KOPT-K1 (cell line): ENCODE results near the gene DPF3.

Source experiments
- H3K27ac ChIP-seq: fragments of 200-600 bp; sonication (generic); 2 replicates; pipeline ENCODE4 v1.5.1; 2016; ENCODE audit warnings: antibody characterized with exemption, mild to moderate bottlenecking, low read depth, low read length; ENCODE audit not compliant: poor library complexity, severe bottlenecking
- H3K36me3 ChIP-seq: fragments of 200-600 bp; sonication (generic); 2 replicates; pipeline ENCODE4 v1.5.1; 2017; ENCODE audit warnings: antibody characterized with exemption, mild to moderate bottlenecking, low read length, moderate library complexity; ENCODE audit not compliant: insufficient read depth
- H3K9me3 ChIP-seq: fragments of 200-600 bp; sonication (generic); 2 replicates; pipeline ENCODE4 v1.5.1; 2017; ENCODE audit warnings: antibody characterized with exemption, low read length, mild to moderate bottlenecking; ENCODE audit not compliant: insufficient read depth, poor library complexity, severe bottlenecking

DPF3 gene

DNA sequence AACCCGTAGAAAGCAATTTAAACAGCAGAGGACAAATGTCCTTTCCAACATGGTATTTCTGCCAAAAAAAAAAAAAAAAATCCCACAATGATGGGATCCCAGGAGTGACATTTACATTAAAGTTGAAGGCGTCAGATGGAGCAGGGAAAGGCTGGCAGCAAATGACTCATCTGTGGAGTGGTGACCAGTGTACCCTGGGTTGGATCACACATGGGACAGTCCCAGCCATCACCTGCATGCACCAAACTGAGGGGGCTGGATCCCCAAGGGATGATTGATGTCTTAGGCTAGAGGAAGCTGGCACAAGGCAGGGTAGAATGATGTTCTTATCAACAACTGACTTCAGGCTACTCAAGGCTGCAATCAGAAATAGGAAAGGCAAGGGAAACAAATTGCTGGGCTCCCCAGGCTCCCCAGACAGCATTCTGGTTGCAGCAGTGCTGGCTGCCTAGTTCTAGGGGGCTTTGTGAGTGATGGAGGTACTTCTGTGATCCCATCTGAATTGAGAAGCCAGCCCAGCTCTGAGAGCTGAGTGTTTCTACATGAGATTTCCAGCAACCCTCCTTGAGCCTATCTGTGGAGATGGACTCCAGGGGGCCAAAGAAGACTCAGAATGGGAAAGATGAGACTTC lies 117.9 kb downstream of the DPF3 start:
- Histone ChIP-seq H3K27ac (no peak overlapping the region), H3K36me3 (no peaks in the 10 kb centered on the region), H3K9me3 (peaks cover 15% of the 10 kb centered on the region)

DNA sequence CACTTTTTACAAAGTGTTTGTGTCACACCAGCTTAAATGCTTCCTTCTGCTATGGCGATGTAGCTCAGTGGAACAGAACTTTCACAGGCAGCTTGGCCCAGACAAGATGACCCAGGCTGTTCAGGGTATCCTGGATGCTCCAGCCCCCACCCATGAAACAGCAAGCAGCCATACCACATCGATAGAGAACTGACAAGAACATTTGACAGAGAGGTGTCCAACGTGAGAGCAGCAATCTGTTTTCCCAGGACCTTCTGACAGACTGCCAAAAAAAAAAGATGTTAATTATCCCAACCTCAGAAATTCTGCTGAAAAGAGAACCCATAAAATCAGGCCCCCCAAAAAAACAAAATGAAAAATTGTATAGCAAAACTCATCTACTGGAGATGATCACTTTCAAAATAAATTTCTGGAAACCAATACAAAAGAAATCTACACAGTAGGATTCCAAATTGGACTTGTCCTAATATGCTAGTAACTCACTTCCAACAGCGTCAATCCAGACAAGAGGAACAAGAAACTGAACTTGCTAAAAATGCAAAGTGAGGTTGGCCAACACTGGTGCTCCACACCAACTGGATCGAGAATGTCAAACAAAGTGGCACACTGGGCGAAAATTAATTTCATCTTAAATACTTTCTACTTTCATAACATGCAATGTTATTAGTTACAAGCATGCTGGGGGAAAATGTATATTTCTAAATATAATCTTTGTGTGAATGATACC lies 118.8 kb downstream of the DPF3 start:
- no peaks in the 10 kb centered on the region for H3K36me3 ChIP-seq
- H3K27ac ChIP-seq, result no peak overlapping the region
- H3K9me3 ChIP-seq, result peaks cover 15% of the 10 kb centered on the region

DNA sequence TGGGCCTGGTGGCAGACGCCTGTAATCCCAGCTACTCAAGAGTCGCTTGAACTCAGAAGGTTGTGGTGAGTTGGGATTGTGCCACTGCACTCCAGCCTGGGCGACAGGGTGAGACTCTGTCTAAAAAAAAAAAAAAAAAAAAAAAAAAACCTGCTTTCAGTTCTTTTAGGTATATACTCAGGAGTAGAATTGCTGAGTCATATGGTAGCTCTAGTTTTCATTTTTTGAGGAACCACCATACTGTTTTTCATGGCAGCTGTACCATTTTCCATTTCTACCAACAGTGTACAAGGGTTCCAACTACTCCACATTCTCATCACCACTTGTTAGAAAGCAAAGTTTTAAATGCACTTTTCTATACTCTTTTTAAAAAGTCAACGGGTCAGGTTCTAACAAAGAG lies 119.8 kb downstream of the DPF3 start:
- peaks cover 17% of the 10 kb centered on the region for H3K9me3 ChIP-seq
- H3K27ac ChIP-seq, result no peak overlapping the region
- H3K36me3 ChIP-seq, result no peaks in the 10 kb centered on the region

DNA sequence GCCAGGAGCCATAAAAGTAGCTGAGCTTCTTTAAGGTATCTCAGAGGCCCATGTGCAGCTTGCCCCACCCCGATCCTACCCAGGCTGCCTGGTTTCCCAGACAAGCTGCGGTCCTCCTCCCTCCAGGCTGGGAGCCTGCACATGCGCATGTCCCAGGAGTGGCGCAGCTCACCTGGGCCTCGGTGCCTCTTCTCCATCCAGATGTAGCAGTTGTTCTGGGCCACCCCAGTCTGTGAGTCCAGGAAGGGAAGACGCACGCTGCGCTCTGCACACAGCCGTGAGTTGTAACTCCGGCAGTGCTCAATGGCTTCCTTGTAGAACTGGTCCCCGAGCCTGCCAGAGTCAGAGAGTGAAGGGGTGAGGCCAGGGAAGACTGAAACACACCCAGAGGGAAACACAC lies 122.3 kb downstream of the DPF3 start:
- no peak overlapping the region for H3K27ac ChIP-seq
- peaks cover 11% of the 10 kb centered on the region; the same call in 1 of the 2 replicates for H3K36me3 ChIP-seq
- H3K9me3 ChIP-seq, result peaks cover 26% of the 10 kb centered on the region

DNA sequence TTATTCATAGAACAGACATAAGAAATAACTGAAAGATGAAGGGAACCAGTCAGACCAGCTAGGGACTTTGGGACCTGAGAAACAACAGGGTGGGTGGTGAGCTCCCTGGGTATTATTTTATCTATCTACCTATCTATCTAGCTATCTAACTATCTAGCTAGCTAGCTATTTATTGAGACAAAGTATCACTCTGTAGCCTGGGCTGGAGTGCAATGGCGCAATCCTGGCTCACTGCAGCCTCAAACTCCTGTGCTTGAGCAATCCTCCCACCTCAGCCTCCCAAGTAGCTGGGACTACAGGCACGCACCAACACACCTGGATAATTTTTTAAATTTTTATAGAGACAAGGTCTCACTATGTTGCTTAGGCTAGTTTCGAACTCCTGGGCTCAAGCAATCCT lies 127.6 kb downstream of the DPF3 start:
- Histone ChIP-seq H3K27ac (no peak overlapping the region), H3K9me3 (peaks cover 48% of the 10 kb centered on the region), H3K36me3 (peaks cover 21% of the 10 kb centered on the region)

DNA sequence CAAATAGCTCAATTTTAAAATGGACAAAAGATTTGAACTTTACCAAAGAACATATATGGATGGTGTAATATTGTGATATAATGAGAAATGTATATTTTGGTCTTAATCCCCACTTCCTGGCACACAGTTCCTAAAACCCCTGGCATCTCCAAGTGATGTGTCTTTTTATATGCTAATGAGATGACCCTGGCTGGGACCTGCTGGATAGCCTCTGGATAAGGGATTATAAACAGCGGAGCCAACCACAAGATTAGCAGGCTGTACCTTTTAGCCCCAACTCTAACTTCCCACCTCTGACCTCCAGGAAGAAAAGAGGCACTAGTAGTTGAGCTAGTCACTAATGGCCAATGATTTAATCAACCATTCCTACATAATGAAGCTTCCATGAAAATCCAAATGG lies 130.0 kb downstream of the DPF3 start:
- Histone ChIP-seq H3K9me3 (peaks cover 66% of the 10 kb centered on the region), H3K27ac (no peak overlapping the region), H3K36me3 (peaks cover 21% of the 10 kb centered on the region)

DNA sequence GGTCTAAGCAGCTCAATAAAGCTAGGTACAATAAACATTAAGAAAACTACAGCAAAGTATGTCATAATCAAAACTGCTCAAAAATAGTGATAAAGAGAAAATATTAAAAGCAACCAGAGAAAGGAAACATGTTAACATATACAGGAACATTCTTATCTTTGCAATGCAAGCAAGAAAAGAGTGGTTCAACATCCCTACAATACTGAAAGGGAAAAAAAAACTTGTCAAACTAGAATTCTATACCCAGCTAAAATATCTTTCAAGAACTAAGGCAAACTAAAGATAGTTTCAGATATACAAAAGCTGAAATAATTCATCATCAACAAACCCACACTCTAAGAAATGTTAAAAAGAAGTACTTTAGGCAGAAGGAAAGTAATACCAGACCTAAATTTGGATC lies 134.2 kb downstream of the DPF3 start:
- peaks cover 36% of the 10 kb centered on the region for H3K9me3 ChIP-seq
- no peak overlapping the region for H3K27ac ChIP-seq
- H3K36me3 ChIP-seq, result 0 out of 2 replicates have a peak, but pooled peaks cover 1% of the 10 kb centered on the region

DNA sequence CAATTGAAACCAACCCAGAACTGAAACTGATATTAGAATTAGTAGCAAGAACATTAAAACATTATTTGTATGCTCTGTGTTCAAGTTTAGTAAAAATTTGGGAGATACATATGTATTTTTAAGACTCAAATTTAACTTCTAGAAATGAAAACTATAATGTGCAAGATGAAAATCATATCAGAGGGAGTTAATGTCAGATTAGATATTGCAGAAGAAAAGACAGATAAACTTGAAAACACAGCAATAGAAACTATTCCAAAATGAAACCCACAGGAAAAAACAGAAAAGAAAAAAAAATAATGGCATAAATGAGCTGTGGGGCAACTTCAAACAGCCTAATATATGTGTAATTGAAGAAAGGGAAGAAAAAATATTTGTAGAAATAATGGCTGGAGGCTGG lies 134.9 kb downstream of the DPF3 start:
- Histone ChIP-seq H3K27ac (no peak overlapping the region), H3K9me3 (peaks cover 35% of the 10 kb centered on the region), H3K36me3 (no peaks in the 10 kb centered on the region)

DNA sequence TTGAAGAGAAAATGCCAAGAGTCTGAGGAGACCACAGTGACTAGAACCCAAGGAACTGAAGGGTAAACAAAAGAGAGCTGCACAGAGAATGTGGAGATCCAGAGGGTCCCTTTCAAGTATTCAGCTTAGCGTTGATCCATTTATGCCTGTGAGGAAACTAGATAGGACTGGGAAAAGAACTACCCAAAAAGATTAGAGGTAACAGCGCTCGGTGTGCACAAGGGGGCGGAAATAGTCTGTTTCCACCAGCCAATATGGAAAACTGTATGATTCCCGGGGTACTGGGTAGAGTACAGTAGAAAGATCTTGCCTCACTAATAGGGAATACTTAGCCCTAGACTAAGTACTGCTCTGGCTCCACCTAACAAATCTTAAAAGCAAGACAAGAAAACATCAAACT lies 135.5 kb downstream of the DPF3 start:
- Histone ChIP-seq H3K36me3 (no peaks in the 10 kb centered on the region), H3K9me3 (peaks cover 35% of the 10 kb centered on the region), H3K27ac (no peak overlapping the region)

DNA sequence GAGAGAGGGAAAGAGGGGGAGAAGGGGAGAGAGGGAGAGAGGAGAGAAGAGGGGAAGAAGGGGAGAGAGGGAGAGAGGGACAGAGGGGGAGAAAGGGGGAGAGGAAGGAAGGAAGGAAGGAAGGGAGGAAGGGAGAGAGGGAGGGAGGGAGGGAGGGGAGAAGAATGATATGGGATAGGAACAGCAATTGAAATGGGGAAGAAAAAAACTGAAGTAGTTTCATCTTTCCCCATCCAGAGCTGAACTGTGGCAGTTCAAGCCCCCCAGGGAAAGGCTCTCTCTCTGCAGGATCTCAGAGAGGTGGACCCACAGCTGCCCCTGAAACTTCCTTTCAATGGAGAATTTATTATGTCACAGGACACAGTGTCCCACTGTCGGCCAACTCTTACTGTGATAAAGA lies 136.9 kb downstream of the DPF3 start:
- Histone ChIP-seq H3K27ac (no peak overlapping the region), H3K36me3 (no peaks in the 10 kb centered on the region), H3K9me3 (peaks cover 35% of the 10 kb centered on the region)

DNA sequence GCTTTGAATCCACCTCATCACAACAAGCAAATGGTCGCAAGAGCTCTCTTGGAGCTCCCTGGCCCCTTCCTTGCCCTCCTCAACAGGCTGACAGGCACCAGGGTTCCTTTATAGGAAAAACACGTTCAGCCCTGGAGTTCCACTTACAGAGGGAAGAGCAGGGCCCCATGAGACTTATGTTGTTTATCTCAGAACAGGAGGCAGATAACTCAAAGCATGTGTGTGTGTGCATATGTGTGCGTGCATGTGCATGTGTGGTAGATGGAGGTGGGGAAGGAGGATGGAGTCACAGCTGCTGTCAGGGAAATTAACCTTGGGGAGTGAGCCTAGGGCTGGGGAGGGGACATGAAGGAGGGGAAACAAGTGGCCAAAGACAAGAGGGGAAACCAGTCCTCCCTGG lies 138.1 kb downstream of the DPF3 start:
- Histone ChIP-seq H3K36me3 (no peaks in the 10 kb centered on the region), H3K9me3 (peaks cover 27% of the 10 kb centered on the region), H3K27ac (no peak overlapping the region)

DNA sequence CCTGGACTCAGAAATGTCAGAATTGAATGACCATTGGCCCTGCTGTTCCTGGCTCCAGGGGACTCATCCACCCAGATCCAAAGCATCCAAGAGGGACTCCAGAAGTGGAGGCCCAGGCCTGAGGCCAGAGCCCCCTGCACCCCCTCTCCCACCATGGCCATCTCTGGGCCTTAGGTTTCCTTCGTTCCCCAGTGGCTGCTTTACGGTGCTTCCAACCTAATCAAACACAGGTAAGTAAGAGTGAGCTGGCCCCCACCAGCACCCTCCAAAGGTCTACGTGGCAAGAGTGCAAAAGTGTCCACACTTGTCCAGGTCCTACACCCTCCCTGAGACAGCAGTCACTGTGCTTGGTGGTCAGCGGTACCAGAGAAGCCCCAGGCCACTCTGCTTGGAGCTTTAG lies 139.0 kb downstream of the DPF3 start:
- no peak overlapping the region for H3K27ac ChIP-seq
- peaks cover 20% of the 10 kb centered on the region for H3K9me3 ChIP-seq
- no peaks in the 10 kb centered on the region for H3K36me3 ChIP-seq

DNA sequence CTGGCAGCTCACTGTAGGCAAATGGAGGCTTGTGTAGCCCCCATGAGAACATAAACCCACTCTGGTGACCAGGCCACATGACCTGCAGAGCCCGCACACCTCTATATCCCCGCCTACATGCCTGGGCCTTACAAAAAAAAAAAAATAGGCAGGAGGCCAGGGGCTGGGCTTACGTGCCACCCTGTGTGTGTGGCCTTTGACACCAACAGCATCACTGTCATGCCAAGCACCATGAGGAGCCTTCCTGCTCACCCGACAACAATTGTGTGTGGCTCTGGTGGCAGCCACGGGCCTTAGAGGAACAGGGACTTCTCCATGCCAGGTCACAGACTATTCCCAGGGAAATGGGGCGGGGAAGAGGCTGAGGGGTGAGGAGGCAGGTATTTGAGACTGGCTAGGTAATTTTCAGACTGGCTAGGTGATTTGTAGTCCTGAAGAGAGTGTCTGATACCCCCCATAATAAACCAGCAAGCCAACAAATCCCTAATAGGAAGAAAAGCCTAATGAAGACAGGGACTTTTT lies 140.0 kb downstream of the DPF3 start:
- H3K9me3 ChIP-seq, result peaks cover 15% of the 10 kb centered on the region
- peaks cover 6% of the 10 kb centered on the region; the same call in 1 of the 2 replicates for H3K36me3 ChIP-seq
- H3K27ac ChIP-seq, result no peak overlapping the region

DNA sequence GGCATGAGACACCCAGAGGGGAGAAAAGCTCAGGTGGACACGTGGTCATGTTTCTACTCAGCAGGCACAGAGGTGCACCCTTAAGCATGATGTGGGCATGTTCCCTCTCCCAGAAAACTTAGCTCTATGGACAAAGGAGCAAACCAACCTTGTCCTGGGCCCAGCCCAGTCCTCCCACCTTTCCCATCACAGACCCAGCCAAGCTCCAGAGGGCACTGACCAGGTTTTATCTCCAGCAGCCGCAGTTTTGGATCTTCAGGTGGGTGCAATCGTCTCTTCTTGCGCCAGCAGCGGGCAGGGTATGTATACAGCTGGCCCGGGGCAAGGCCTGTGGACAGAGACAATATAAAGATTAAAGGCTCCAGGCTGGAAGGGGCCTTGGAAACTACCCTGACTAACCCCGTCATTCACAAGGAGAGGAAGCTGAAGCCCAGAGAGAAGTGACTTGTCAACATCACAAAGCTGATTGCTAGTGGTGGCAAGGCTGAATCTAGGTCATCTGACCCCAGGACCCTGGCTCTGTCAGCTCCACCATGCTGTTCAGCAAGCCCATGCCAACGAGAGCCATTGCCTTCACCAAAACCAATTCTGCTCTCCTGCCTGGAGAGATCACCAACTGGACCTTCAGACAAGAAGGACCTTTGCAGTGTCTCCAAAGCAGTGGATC lies 140.7 kb downstream of the DPF3 start:
- peaks cover 9% of the 10 kb centered on the region; the same call in 1 of the 2 replicates for H3K36me3 ChIP-seq
- no peak overlapping the region for H3K27ac ChIP-seq
- H3K9me3 ChIP-seq, result peaks cover 15% of the 10 kb centered on the region

DNA sequence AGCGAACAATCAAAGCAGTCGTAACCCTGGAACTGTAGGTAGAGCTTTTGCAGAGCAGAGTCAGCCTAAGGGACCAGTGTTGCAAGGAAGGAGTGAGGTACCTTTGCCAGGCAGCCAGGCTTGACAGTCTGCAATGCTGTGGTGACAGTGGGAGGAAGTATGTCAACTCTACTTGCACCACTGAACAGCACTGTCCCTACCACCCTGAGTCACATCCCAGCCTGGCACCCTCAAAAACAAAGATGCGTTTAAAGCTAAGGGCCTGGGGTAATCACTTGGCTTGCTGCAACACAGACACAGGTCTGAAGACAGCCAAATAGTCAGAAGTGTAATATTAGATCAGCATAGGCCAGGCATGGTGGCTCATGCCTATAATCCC lies 141.9 kb downstream of the DPF3 start:
- H3K9me3 ChIP-seq, result peaks cover 20% of the 10 kb centered on the region
- H3K27ac ChIP-seq, result no peak overlapping the region
- H3K36me3 ChIP-seq, result peaks cover 17% of the 10 kb centered on the region; the same call in 1 of the 2 replicates
